Stimulated activated CD4-positive, alpha-beta T cell treated with anti-CD3 and anti-CD28 coated beads, Interleukin-1b, Interleukin-23, amount 100 ng/mL, for 4 hours (primary cell): ENCODE measurements around the gene HMGXB3.
"Not testable (repeated sequence)": the region's sequence is repeated elsewhere in the genome, so short reads cannot be mapped to it uniquely, and the experiment has no call there.

Experiments
- DNase-seq, 2 donors: peaks; one replicate each; pipeline ENCODE4 v3.0.0-alpha.2; 2020; ENCODE audit warnings: low read depth in 2 of 2

HMGXB3 gene

DNA sequence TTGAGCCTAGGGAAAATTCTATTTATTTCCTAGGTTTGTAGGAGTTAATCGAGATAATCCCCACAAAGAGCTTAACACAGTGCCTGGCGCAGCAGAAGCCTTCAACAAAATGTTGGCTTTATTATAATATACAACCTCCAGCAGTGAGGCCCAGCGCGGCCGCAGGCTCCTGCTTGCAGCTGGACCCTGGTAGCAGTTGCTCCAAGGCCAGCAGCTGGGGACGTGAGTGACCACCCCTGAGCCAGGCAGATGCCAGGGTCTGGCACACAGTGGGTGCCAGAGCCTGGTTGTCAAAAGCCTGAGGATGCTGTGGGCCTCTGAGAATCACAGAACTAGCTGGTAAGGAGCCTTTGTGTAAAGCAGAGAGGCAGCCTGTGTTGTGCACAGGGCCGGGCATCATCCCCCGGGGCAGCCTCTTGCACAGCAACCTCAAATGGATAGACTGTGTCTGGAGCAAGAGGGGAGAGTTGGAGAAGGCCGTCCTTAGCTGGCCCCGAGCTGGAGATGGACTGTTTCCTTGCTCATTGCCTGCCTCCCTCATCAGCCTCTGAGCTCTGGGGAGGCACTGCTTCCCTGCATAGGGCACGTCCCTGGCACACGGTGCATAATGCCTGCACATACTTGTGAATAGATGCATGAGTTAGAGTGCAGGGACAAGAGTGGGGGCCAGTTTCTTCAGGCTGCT lies 68.6 kb downstream of the HMGXB3 start:
- no peak for DNase-seq

DNA sequence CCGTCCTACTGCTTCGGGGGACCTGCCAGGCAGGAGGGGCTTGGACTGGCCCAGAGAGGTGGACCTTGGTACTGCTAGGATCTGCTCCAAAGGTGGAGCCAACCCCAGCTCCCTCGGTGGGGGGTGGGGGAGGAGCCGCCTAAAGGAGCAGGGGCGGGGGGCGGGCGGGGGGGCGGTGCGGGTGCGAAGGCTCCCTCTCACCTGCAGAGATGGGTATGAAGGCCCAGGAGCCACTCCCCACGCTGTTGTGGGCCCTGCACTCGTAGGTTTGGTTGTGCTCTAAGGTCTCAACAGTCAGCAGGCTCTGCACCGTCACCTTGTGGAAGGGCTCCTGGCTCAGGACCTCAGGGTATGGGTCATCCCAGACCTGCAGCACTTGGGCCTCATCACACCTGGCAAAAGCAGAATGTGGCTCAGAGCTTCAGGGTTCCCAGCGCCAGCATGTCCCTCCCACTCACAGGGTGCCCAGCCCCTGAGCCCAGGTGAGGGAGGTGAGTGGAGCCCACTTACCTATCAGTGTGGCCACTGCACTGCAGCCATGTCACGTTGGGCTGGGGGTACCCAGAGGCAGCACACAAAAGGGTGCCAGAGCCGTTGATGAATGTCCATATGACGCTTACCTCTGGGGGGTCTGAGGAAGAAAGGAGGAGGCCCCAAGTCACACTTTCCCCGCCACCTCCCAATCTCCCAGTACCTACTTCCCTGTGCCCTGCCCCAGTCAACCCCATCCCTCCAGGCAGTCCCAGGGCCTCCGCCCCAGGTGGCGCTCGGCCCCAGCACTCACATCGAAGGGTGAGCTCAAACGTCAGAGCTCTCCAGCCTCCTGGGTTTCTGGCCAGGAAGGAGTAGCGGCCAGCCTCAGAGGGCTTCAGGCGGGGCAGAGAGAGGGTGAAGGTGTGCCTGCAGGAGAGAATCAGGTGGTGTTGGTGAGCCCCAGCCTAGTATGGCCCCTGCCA lies 69.4 kb downstream of the HMGXB3 start:
- no peak for DNase-seq

DNA sequence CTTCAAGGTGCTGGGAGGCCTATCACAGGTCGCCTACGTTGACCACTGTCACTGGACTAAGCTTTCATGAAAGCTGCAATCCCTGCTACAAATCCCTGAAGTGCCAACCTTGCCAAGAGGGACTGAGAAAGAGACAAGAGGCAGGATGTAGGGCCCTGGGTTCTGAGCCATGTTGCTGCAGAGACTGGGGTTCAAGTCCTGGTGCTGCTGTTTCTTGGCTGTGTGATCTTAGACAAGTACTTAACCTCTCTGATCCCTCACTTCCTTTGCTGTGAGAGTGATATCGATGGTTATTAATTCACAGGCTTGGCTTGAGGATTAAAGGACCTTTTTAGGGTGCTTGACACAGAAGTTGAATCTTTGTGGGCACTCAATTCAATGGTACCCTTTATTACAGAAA lies 70.3 kb downstream of the HMGXB3 start:
- DNase-seq = no peak

DNA sequence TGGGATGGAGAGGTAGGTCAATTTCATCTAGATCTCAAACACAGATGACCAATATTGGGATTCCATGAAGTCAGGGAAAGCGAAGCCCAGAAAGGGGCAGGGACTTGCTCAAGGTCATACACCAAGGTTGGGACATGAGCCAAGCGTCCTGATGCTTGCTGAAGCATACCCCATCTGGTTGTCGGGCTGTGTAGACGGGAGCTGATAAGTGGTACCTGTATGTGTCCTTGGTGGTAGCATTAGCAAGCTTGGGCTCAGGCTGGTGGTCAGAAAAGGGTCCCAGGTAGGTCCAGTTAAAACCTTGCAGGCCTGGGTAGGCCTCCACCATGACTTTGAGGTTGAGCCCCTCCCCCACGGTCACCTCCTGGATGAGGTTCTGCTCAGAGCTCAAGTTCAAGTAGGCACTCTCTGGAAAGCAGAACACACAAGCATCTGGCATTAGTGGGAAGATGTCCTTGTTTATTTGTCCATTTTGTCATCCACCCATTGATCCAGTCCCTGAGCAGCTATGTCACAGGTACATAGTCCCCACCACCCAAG lies 72.6 kb downstream of the HMGXB3 start:
- DNase-seq = no peak

DNA sequence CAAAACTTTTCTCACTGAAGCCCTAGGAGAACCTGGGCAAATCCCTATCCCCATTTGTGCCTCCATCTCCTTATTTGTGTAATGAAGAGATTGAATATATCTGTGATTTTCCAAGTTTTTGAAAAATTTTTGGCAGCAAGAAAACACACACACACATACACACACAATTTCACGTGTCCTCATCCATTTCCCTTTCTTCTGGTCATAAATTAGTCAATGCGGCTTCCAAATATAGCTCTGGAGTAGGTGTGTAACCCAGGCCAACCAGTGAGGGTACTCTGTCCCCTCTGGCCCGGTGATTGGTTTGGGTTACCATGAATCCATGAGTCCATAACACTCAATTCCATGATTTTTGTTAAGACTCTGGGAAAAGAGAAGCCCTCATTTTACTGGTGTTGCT lies 73.1 kb downstream of the HMGXB3 start:
- no peak for DNase-seq

DNA sequence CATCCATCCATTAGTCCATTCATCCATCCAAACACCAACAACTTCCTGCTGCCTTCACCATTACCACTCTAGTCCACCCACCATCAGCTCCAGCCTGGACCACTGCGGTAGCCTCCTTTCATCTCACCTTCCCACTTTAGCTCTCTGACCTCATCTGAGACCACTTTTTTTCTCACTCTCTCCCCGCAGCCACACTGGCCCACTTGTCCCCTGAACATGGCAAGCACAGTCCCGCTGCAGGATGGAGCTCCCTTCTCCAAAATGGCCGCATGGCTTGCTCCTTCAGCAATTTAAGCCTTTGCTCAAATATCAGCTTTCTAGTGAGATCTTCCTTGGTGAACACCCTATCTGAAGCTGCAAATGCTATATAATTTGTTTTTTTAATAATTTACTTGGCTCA lies 74.7 kb downstream of the HMGXB3 start:
- DNase-seq = no peak

DNA sequence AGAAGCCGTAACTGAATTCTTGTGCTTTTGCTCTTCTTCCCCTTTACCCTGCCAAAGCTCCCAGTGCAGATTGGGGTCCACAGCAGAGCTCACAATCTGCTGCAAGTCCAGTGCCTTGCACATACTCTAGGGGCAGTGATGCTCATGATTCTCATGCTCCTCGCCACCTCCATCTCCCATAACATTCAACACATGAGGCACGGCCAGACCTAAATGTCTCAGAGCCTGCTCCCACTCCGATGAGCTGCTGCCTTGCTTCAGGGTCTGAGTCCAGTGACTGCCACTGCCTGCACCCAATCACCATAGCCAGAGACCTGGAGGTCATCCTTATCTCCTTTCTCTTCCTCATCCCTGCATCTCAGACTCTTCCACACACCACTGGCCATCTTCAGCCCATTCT lies 75.3 kb downstream of the HMGXB3 start:
- no peak for DNase-seq

DNA sequence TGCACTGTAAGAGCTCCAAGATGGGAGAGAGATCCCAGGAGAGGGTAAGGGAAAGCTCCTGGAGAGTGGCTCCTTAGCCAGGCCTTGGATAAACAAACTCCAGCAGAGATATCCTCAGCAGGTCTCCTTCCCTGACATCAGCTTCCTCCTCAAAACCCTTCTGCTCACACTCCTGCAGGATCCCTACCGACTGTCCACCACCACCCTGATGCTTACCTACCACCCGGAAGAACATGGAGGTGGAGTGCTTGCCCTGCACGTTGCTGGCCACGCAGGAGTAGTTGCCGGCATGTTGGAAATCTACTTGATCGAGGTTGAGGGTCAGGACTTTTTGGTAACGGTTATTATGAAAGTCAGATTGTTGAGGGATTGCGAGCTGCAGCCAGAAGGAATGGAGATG lies 76.5 kb downstream of the HMGXB3 start:
- no peak for DNase-seq

DNA sequence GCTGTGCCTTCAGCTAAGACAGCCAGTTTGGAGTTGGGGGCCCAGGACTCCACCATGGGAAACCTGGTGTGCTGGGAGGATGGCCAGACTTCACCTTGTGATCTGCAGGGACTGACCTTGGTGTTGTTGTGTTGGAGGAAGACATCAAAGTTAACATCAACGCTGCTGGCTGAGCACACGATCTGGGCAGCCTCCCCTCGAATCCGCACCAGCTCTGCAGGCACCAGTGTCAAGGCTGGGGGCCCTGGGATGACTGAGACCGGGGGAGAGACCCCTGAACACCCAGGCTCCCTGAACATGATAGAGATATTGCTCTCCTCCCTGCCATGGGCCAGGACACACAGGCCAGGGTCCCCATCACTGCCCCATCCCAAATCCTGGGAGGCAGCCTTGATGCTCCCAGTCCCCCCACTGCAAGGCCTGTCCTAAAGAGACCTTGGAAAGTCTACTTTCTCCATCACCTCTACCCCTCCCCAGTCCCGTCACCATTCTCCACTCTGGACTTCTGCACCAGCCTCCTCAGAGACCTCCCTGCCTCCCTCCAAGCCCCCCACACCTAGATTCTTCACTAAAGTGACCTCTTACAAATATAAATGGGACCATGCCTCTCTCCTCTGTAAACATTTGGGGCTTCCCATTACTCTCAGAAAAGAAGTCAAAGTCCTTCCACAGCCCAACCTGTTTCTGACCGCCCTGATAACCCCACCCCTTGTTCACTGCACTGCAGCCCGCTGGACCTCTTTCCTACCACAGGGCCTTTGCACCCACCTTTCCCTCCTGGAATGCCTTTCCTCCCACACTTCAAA lies 77.7 kb downstream of the HMGXB3 start:
- DNase-seq = no peak

DNA sequence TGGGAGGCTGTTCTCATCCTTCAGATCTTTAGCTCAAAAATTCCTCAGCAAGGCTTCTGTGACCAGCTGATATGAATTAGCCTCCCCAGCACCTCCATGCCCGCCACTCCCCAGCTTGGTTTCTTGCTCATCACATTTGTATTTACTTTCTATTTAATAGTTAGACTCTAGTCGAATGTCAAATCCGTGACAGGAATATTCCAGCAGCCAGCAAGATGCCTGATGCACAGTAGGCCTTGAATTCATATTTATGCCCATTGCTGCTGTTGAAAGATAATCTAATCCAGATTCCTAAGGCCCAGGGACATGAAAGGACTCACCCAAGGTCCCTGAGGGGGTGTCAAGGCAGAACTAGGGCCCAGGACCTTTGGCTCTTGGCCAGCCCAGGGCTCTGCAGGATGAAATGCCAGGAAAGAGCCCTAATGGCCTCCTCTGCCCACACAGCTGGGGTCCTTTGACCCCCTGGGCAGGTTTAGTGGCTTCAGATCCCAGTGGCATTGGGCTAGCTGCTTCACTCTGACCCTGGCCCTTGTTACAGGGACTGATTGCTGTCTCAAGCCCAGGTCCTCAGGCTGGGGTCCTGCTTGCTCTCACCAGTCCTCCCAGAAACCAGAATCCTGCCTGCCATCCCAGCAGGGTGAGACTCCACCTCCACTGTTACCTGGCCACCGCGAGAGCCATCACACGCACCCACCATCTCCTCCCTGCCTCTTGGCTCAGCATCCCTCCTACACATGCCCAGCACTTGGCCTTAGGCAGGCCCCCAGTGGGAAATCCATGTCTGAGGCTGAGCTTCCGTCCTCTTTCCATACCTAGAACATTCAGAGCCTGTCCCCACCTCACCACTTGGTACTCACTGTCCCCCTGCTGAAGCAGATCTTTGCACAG lies 78.5 kb downstream of the HMGXB3 start:
- DNase-seq = no peak

DNA sequence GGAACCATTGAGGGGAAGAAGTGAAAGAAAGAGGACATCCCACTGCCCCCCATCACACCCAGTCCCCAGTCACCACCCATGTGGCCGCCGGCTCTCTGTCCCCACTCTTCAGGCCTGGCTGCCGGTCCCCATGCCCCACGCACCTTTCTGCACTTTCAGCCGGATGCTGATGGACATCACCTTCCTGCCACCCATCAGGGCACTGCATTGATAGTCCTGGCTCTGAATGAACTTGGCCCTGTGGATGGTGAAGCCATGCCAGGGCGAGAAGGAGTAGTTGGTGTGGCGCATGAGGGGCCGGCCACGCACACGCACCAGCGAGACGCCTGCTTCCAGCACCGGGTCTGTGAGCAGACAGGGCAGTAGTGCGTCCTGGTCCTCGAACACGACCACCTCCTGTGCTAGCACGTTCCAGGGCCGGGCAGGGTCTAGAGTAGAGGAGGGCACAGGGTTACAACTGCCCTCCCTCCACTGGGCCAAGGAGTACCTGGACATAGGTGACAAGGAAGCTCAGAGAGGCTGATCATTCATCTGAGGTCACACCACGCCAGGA lies 79.4 kb downstream of the HMGXB3 start:
- no peak for DNase-seq

DNA sequence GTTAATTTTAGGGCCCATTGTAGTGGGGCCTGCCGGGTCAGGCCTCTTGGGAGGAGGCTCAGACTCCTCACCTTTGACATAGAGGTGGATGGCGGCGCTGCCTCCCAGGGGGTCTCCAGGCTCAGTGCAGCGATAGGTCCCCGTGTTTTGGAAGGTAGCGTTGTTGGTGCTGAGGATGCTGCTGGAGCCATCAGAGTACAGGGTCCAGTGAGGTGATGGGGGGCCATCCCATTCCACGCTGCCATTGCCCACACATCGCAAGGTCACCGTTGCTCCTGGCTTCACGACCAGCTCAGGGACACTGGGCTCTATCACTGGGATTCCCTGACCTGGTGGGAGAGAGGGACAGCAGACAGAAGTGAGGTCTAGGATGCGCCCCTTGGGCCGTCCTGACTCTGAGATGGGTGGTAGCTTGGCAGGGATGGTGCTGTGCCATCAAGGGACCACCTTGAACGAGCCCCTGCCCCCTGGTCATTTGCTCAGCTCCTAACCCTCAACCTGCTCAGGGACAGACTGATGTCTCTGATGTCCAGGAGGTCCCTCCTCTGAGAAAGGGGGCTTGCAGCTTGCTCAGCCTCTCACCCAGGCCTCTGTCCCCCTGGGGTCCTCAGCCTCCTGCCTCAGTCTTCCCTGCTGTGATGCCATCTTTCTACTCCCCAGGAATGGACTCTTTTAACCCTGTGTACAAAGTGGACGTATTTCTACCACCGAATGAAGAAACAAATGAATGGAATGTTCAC lies 80.3 kb downstream of the HMGXB3 start:
- no peak for DNase-seq

DNA sequence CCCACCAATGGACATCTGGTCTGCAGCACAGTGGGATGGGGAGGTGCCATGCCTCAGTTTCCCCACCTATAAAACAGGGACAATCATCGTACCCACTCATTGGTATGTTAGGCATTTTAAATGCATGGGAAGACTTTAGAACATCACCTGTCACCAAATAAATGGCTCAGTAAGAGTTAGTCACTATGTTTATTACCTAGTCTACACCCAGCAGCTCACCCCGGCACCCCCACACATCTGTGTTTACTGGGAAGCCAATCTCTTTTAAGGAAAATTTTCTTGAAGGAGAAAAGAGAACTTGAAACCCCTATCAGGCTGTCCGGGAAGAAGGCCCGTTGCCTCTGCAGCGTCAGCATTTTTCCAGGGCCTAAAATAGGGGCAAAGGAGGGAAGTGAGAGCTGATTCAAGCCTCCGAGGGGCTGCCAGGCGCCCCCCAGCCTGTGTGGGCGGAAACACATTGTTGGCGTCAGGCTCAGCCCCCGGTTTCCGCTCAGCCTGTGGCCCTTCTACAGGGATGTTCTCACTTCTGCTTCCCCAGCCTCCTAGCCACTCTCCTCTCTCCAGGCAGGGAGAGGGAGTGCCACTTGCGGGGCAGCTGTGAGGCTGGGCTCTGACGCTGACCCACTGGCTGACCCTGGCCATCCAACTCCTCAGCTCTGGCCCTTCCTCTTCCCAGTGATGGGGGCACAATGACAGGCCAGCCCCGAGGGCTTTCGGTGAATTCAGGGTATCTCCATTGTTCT lies 81.2 kb downstream of the HMGXB3 start:
- no peak for DNase-seq

DNA sequence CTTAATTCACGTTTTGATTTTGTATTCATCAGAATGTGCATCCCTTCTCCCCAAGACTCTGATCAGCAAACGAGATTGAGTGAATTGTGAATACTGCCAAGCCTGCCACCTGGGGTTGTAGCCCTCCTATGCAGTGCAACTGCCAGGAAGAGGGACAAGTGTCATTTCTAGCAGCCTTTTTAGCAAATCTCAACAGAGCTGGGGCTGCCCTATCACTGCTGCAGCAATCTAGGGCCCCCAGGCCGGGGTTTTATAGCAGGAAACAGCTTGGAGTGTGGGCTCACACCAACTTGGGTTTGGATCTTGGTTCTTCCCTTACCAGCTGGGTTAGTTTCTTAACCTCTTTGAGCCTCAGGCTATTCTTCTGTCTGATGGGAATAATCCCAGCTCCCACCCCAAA lies 81.8 kb downstream of the HMGXB3 start:
- DNase-seq = no peak

DNA sequence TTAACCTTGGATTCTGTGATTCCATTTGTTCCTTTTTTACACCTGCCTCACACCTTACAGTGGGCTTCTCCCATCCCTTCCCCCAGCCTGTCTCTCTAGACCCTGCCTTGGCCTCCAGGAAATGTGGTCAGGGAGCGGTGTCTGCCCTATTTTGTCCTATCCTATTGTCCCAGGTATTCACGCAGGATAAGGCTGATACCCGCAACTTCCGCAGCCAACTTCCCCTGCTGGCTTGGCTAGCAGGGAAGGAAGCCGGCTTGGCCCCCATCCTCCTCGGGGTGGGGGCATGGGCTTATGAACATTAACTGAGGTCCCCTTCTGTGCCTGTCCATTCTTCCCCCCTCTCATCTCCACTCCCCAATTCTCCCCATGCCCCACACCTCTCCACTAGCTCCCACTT lies 82.3 kb downstream of the HMGXB3 start:
- DNase-seq = no peak

DNA sequence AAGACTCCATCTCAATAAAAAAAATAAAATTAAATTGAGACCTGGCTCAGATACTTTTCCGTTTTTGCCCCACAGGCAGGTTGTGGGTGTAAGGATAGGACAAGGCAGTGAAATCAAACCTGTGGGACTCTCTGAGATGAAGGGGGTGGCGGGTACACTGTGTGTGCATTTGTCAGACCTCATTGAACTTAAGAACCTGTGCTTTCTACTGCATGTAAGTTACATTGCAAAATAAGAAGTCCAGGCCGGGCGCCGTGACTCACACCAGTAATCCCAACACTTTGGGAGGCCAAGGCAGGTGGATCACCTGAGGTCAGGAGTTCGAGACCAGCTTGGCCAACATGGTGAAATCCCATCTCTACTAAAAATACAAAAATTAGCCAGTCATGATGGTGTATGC lies 84.2 kb downstream of the HMGXB3 start:
- DNase-seq = not testable (repeated sequence)

DNA sequence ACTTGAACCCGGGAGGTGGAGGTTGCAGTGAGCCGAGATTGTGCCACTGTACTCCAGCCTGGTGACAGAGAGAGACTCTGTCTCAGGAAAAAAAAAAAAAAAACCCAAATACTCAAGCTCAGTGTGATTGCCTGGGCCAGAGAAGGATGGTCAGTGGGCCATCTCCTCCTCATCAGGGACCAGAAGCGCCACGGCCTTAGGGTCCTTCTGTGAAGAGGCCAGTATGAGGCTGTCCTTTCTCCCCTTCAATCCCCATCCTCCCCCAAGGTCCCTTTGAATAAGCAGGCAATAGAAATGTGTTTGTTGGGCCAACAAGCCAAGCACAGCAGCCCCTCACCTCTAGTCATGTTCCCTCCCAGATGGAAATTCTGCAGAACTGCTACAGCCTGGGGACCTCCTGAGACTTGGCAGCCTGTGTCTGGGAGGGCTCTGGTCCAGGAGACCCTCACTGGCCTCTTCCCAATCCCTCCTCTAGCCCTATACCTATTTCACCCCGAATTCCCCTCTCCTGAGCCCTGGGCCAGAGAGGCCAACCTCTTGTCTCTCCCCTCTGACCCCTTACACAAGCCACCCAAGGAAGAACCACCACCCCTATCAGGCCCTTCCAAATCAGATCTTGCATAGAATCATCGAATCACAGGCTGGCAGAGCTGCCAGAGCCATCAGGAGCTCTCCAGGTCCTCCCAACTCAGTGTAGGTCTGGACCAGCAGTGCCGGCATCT lies 84.8 kb downstream of the HMGXB3 start:
- DNase-seq = no peak

DNA sequence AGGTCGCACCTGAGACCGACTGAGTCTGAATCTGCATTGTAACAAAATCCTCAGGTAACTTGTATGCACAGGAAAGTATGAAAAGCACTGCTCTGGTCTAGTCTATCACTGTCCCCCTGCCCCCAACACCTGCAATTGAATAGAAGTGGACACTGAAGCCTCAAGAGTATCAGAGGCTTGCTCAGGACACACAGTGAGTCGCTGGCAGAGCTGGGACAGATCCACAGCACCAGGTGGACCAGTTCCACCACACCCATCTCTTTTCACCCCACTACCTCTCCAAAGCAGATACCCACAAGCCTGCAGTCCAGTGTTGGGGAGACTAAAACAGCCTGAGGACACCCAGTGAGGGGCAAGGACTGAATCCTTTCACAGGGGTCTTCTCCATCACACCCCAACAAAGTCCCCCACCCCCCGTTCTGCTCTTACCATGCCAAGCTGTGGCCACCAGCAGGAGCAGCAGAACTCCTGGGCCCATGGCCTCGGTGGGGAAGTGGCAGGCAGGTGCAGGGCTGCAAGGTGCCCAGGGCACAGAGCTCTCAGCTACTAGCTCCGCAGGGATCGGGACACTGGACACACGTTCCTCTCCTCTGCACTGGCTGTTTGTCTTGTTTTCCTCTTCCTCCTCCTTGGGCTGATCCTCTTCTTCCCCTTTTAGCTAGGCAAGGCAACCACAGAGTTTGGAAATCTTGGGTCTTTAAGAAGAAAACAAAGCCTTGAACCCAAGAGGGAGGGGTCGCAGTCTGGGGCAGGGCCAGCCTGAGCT lies 85.6 kb downstream of the HMGXB3 start, which contains the start of gene CSF1R:
Gene CSF1R (minus strand): TSS at position 605 of the 766 bp plus-strand sequence. CDS start 127 bp downstream, at position 478.
- DNase-seq = no peak
